SK-N-SH (cell line): Measurements from ENCODE around the gene SLC66A1. TPM values are rescaled to one million over a fixed set of nuclear protein-coding genes. Genes with fewer than 3 reads are reported as not detected.

Experiments
- CTCF ChIA-PET: fragments of 300-600, 350-600 bp; formaldehyde crosslinking; extraction: SDS; loops from one replicate; lab custom pipeline; 2021; lab: Yijun Ruan, JAX
- POLR2A ChIA-PET: fragments of 350-600 bp; sonication (Branson Sonifier 250); formaldehyde crosslinking; extraction: SDS; loops from one replicate; lab custom pipeline; 2020; ENCODE audit warnings: antibody characterized with exemption, inconsistent platforms; lab: Yijun Ruan, JAX
- DNase-seq: peaks from one replicate; pipeline ENCODE4 v3.0.0; 2012
- H2AFZ ChIP-seq: fragments of 200-600 bp; sonication (generic); 2 replicates; pipeline ENCODE4 v1.8.1; 2016; ENCODE audit warnings: antibody characterized with exemption, mild to moderate bottlenecking, low read depth
- H3F3A ChIP-seq: fragments of 200-600 bp; sonication (generic); replicated peaks from 2 replicates; pipeline ENCODE3; 2016; ENCODE audit warnings: antibody characterized with exemption, mild to moderate bottlenecking; ENCODE audit not compliant: insufficient read depth
- H3K27ac ChIP-seq, 2 experiments: fragments of 200-500 bp in 1 of 2; fragments of 200-600 bp in 1 of 2; sonication (Bioruptor generic) in 1 of 2; sonication (generic), shearing (Covaris generic) in 1 of 2; 2 replicates each; pipeline versions ENCODE4 v1.5.1 to v1.6.1; 2014 to 2016; ENCODE audit warnings: low read depth in 2 of 2, inconsistent platforms in 1 of 2, low read length in 1 of 2, mild to moderate bottlenecking in 1 of 2, mixed read lengths in 1 of 2
- H3K27me3 ChIP-seq: fragments of 200-600 bp; sonication (generic), shearing (Covaris generic); 2 replicates; pipeline ENCODE4 v1.6.1; 2016; ENCODE audit warnings: mixed run types; ENCODE audit not compliant: insufficient read depth
- H3K36me3 ChIP-seq, 2 experiments: fragments of 200-500 bp in 1 of 2; fragments of 200-600 bp in 1 of 2; sonication (Bioruptor generic) in 1 of 2; sonication (generic) in 1 of 2; replicated peaks in 1 of 2; 2 replicates each; pipeline versions ENCODE3 to v1.5.1; 2014 to 2016; ENCODE audit warnings: low read length in 1 of 2, mild to moderate bottlenecking in 1 of 2; ENCODE audit not compliant: insufficient read depth in 2 of 2, control insufficient read depth in 1 of 2
- H3K4me1 ChIP-seq, 2 experiments: fragments of 200-500 bp in 1 of 2; fragments of 200-600 bp in 1 of 2; sonication (Bioruptor generic) in 1 of 2; sonication (generic), shearing (Covaris generic) in 1 of 2; 2 replicates each; pipeline versions ENCODE4 v1.5.1 to v1.6.1; 2014 to 2016; ENCODE audit warnings: low read depth in 1 of 2, low read length in 1 of 2, mixed run types in 1 of 2; ENCODE audit not compliant: insufficient read depth in 2 of 2, control insufficient read depth in 1 of 2
- H3K4me2 ChIP-seq: fragments of 200-600 bp; sonication (generic), shearing (Covaris generic); 2 replicates; pipeline ENCODE4 v1.6.1; 2017; ENCODE audit warnings: mixed run types
- H3K4me3 ChIP-seq, 2 experiments: fragments of 200-500 bp in 1 of 2; fragments of 200-600 bp in 1 of 2; sonication (Bioruptor generic) in 1 of 2; sonication (generic), shearing (Covaris generic) in 1 of 2; 2 replicates each; pipeline versions ENCODE4 v1.5.1 to v1.8.1; 2014 to 2016; ENCODE audit warnings: low read depth in 2 of 2, inconsistent platforms in 1 of 2, low read length in 1 of 2, mild to moderate bottlenecking in 1 of 2, mixed read lengths in 1 of 2, moderate library complexity in 1 of 2
- H3K79me2 ChIP-seq: fragments of 200-600 bp; sonication (generic); 2 replicates; pipeline ENCODE4 v1.8.1; 2017; ENCODE audit warnings: mild to moderate bottlenecking; ENCODE audit not compliant: insufficient read depth
- H3K9ac ChIP-seq: fragments of 200-600 bp; sonication (generic); 2 replicates; pipeline ENCODE4 v1.6.1; 2017; ENCODE audit warnings: mixed run types
- H3K9me2 ChIP-seq: fragments of 200-600 bp; sonication (generic); 2 replicates; pipeline ENCODE4 v1.6.1; 2017; ENCODE audit warnings: mixed run types
- H3K9me3 ChIP-seq: fragments of 200-600 bp; sonication (generic); 2 replicates; pipeline ENCODE4 v1.6.1; 2017; ENCODE audit warnings: mixed run types, mild to moderate bottlenecking, moderate library complexity
- H4K20me1 ChIP-seq: fragments of 200-600 bp; sonication (generic); 2 replicates; pipeline ENCODE4 v1.6.1; 2017; ENCODE audit warnings: mild to moderate bottlenecking, mixed run types; ENCODE audit not compliant: insufficient read depth
- CHD2 ChIP-seq: fragments of 150-350 bp; IDR thresholded peaks from 2 replicates; pipeline ENCODE4 v1.6.1; 2018; ENCODE audit warnings: low read length; ENCODE audit not compliant: partially characterized antibody
- ELF1 ChIP-seq: IDR thresholded peaks from 2 replicates; pipeline ENCODE4 v1.4.0; 2012
- EZH2phosphoT487 ChIP-seq: fragments of 200-600 bp; sonication (generic); IDR thresholded peaks from 2 replicates; pipeline ENCODE4 v1.6.1; 2017; ENCODE audit warnings: low read depth, mixed run types, mild to moderate bottlenecking, antibody characterized with exemption, moderate library complexity, borderline replicate concordance
- FOXM1 ChIP-seq: IDR thresholded peaks from 2 replicates; pipeline ENCODE4 v1.4.0; 2012; ENCODE audit warnings: low read depth, mild to moderate bottlenecking
- GABPA ChIP-seq: IDR thresholded peaks from 2 replicates; pipeline ENCODE4 v1.4.0; 2012; ENCODE audit warnings: low read depth, mild to moderate bottlenecking
- GATA2 ChIP-seq: sonication (generic); formaldehyde crosslinking; IDR thresholded peaks from 2 replicates; pipeline ENCODE4 v1.5.0; 2020; ENCODE audit warnings: mild to moderate bottlenecking, missing genetic modification reagents
- JUND ChIP-seq: IDR thresholded peaks from 2 replicates; pipeline ENCODE4 v1.4.0; 2012
- NFIC ChIP-seq: IDR thresholded peaks from 2 replicates; pipeline ENCODE4 v1.4.0; 2012; ENCODE audit warnings: borderline replicate concordance
- NRF1 ChIP-seq: IDR thresholded peaks from 2 replicates; pipeline ENCODE4 v1.6.1; 2012; ENCODE audit warnings: low read depth, mild to moderate bottlenecking, low read length
- POLR2AphosphoS5 ChIP-seq: IDR thresholded peaks from 2 replicates; pipeline ENCODE4 v1.6.1; 2012; ENCODE audit warnings: low read depth, low read length
- RCOR1 ChIP-seq: fragments of 150-350 bp; IDR thresholded peaks from 2 replicates; pipeline ENCODE4 v1.6.1; 2017; ENCODE audit warnings: antibody characterized with exemption, low read length
- RXRA ChIP-seq: IDR thresholded peaks from 2 replicates; pipeline ENCODE4 v1.4.0; 2012; ENCODE audit warnings: low read depth, mild to moderate bottlenecking, borderline replicate concordance
- SMC3 ChIP-seq: IDR thresholded peaks from 2 replicates; pipeline ENCODE4 v1.6.1; 2012; ENCODE audit warnings: low read depth, low read length, improper control_type of control experiment
- TEAD4 ChIP-seq: IDR thresholded peaks from 2 replicates; pipeline ENCODE4 v1.4.0; 2012; ENCODE audit warnings: mild to moderate bottlenecking, borderline replicate concordance; ENCODE audit not compliant: insufficient read depth
- WGBS: methylation state at CpG from one replicate; pipeline ENCODE4 v1.1.6; 2017; ENCODE audit warnings: low lambda C conversion rate; 5-methylcytosine and 5-hydroxymethylcytosine counted together
- polyA plus RNA-seq, 3 experiments: library from polyadenylated mRNA; depleted of rRNA; stranded (reverse); fragments of >200 nt; gene quantifications; 2 replicates each; pipeline ENCODE4 v1.2.3, GENCODE V29; 2012
- TF ChIP-seq, protein P1 (sequence below): fragments of 150-350 bp; IDR thresholded peaks from 2 replicates; pipeline ENCODE4 v1.6.1; 2017; ENCODE audit warnings: antibody characterized with exemption, low read length, low read depth, borderline replicate concordance
- TF ChIP-seq, protein P2 (sequence below): fragments of 200-600 bp; sonication (generic); IDR thresholded peaks from 2 replicates; pipeline ENCODE4 v1.6.1; 2017; ENCODE audit warnings: antibody characterized with exemption, mild to moderate bottlenecking, moderate library complexity
- TF ChIP-seq, protein P3 (sequence below): IDR thresholded peaks from 2 replicates; pipeline ENCODE4 v1.4.0; 2012; ENCODE audit warnings: low read depth

The SLC66A1 gene
- polyA plus RNA-seq, 1 of the 3 experiments (the other 2 are of a cell fraction) = 16.9 TPM

DNA sequence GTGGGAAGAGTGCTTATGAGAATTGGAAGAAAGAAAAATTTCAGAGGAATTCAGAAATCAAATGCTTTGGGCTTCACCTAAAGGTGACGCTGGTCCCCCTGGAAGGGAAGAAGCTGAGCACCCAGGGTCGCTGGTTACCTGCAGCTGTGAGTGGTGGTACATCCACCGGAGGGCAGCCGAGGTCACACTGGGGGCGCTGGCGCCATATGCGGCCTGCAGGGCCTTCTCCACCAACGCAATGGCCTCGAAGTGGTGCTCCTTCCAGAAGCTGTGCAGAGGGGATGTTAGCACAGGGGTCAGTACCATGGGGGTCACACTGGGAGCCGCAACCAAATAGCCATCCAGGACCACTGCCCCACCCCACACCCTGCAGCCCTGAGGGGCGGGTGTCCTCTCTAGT lies 6.2 kb upstream of the SLC66A1 start (continued):
- TF ChIP-seq, protein P1, sequence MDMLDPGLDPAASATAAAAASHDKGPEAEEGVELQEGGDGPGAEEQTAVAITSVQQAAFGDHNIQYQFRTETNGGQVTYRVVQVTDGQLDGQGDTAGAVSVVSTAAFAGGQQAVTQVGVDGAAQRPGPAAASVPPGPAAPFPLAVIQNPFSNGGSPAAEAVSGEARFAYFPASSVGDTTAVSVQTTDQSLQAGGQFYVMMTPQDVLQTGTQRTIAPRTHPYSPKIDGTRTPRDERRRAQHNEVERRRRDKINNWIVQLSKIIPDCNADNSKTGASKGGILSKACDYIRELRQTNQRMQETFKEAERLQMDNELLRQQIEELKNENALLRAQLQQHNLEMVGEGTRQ = no peak
- no peak for TF ChIP-seq FOXM1
- no peak for TF ChIP-seq RCOR1
- no peak for TF ChIP-seq RXRA

GRCh38 chr1:19306941-19307340 lies 5.2 kb upstream of the SLC66A1 start:
- WGBS = 98% methylated on average over 5 of the region's 6 CpGs
- H4K20me1 ChIP-seq = peaks cover 19% of the 10 kb centered on the region
- no peak overlapping the region for H3K4me3 ChIP-seq
- no peak overlapping the region for H2AFZ ChIP-seq
- no peaks in the 10 kb centered on the region for H3K27me3 ChIP-seq
- peaks cover 33% of the 10 kb centered on the region for H3K79me2 ChIP-seq
- H3K27ac ChIP-seq = no peak overlapping the region
- H3K36me3 ChIP-seq = peaks cover 20 to 36% of the 10 kb centered on the region in 2 experiments
- H3F3A ChIP-seq = no peaks in the 10 kb centered on the region
- no peaks in the 10 kb centered on the region for H3K9me3 ChIP-seq
- peaks cover 5 to 11% of the 10 kb centered on the region in 2 experiments; a peak in 1 of 4 replicates for H3K4me1 ChIP-seq
- TF ChIP-seq NFIC (no peak), POLR2AphosphoS5 (no peak)
- TF ChIP-seq, protein P2, sequence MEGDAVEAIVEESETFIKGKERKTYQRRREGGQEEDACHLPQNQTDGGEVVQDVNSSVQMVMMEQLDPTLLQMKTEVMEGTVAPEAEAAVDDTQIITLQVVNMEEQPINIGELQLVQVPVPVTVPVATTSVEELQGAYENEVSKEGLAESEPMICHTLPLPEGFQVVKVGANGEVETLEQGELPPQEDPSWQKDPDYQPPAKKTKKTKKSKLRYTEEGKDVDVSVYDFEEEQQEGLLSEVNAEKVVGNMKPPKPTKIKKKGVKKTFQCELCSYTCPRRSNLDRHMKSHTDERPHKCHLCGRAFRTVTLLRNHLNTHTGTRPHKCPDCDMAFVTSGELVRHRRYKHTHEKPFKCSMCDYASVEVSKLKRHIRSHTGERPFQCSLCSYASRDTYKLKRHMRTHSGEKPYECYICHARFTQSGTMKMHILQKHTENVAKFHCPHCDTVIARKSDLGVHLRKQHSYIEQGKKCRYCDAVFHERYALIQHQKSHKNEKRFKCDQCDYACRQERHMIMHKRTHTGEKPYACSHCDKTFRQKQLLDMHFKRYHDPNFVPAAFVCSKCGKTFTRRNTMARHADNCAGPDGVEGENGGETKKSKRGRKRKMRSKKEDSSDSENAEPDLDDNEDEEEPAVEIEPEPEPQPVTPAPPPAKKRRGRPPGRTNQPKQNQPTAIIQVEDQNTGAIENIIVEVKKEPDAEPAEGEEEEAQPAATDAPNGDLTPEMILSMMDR = no peak
- DNase-seq = no peak
- ChIA-PET POLR2A (no interaction called here), CTCF (interaction anchor here (1.5 kb wide), 1 partner anchor 347 kb away, joined by 3 read pairs; no protein-coding TSS in a partner anchor)
- H3K4me2 ChIP-seq = no peak overlapping the region
- H3K9me2 ChIP-seq = no peaks in the 10 kb centered on the region
- no peak overlapping the region for H3K9ac ChIP-seq

DNA sequence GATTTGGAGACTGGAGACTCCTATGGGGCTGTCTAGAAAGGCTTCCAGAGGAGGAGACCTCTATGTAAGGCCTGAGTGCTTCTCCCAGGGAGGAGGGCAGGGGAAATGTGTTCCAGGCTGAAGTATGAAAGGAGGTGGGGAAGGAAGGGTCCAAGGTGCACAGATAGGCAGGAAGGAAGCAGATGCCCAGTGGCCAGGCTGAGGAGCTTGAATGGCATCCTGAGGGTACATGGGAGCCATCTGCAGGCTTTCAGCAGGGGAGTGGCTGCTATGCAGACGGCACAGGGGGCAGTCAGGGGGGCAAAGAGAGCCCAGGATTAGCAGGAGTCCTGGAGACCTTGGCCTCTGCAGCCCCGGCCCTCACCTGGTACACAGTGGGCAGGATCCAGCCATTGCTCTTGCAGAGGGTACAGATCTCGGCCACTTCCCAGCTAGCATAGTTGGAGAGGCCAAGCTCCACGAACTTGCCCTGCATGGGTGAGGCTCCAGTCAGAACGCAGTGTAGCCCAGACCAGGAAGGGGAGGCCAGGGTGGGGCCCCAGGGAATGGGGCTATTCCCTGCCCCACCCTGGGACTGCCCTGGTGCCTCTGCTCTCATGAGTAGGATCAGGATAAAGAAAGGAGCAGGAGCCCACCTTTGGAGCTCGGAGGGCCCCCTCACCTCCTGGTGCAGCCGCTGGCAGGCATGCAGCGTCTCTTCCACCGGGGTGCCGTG lies 4.2 kb upstream of the SLC66A1 start:
- peaks cover 5 to 14% of the 10 kb centered on the region in 2 experiments; a peak in 1 of 4 replicates for H3K4me1 ChIP-seq
- TF ChIP-seq JUND = no peak
- TF ChIP-seq ELF1 = no peak
- no peak for TF ChIP-seq EZH2phosphoT487
- TF ChIP-seq, protein P3, sequence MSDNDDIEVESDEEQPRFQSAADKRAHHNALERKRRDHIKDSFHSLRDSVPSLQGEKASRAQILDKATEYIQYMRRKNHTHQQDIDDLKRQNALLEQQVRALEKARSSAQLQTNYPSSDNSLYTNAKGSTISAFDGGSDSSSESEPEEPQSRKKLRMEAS = no peak
- no peak for TF ChIP-seq CHD2
- no peak for TF ChIP-seq SMC3
- no peak for TF ChIP-seq FOXM1
- TF ChIP-seq NRF1 = no peak
- TF ChIP-seq GABPA = no peak
- TF ChIP-seq RXRA = no peak
- no peak for TF ChIP-seq GATA2 (CRISPR knock-in tag)
- no peak for TF ChIP-seq POLR2AphosphoS5
- no peak for TF ChIP-seq TEAD4
- no peak for TF ChIP-seq NFIC
- TF ChIP-seq, protein P2 = no peak
- POLR2A ChIA-PET = no interaction called here
- H3K4me3 ChIP-seq = no peak overlapping the region
- no peaks in the 10 kb centered on the region for H3K9me3 ChIP-seq
- H3K36me3 ChIP-seq = peaks cover 15 to 36% of the 10 kb centered on the region in 2 experiments
- H3K79me2 ChIP-seq = peaks cover 38% of the 10 kb centered on the region
- H3K27me3 ChIP-seq = no peaks in the 10 kb centered on the region
- DNase-seq = no peak
- H3K4me2 ChIP-seq = no peak overlapping the region
- CTCF ChIA-PET = interaction anchor here (1.5 kb wide), 1 partner anchor 346 kb away, joined by 3 read pairs; no protein-coding TSS in a partner anchor
- H3K27ac ChIP-seq = no peak overlapping the region
- peaks cover 19% of the 10 kb centered on the region for H4K20me1 ChIP-seq
- H3K9ac ChIP-seq = no peak overlapping the region
- H3F3A ChIP-seq = no peaks in the 10 kb centered on the region
- 90% methylated on average over 2 of the region's 10 CpGs for WGBS
- no peaks in the 10 kb centered on the region for H3K9me2 ChIP-seq
- no peak overlapping the region for H2AFZ ChIP-seq
